SK-N-SH (cell line): ENCODE results near the gene ZNF219.

Source experiments
- CTCF ChIP-seq: fragments of 200-600 bp; sonication (generic); IDR thresholded peaks from 2 replicates; pipeline ENCODE4 v1.6.1; 2017; ENCODE audit warnings: antibody characterized with exemption, mild to moderate bottlenecking, moderate library complexity
- ELF1 ChIP-seq: IDR thresholded peaks from 2 replicates; pipeline ENCODE4 v1.4.0; 2012
- EP300 ChIP-seq, 2 experiments: IDR thresholded peaks; 2 replicates each; pipeline versions ENCODE4 v1.4.0 to v1.6.1; 2012; ENCODE audit warnings: borderline replicate concordance in 1 of 2, low read depth in 1 of 2, low read length in 1 of 2
- EZH2phosphoT487 ChIP-seq: fragments of 200-600 bp; sonication (generic); IDR thresholded peaks from 2 replicates; pipeline ENCODE4 v1.6.1; 2017; ENCODE audit warnings: low read depth, mixed run types, mild to moderate bottlenecking, antibody characterized with exemption, moderate library complexity, borderline replicate concordance
- GABPA ChIP-seq: IDR thresholded peaks from 2 replicates; pipeline ENCODE4 v1.4.0; 2012; ENCODE audit warnings: low read depth, mild to moderate bottlenecking
- POLR2AphosphoS5 ChIP-seq: IDR thresholded peaks from 2 replicates; pipeline ENCODE4 v1.6.1; 2012; ENCODE audit warnings: low read depth, low read length
- RAD21 ChIP-seq: IDR thresholded peaks from 2 replicates; pipeline ENCODE4 v1.6.1; 2012; ENCODE audit warnings: mild to moderate bottlenecking, low read length
- RFX5 ChIP-seq: IDR thresholded peaks from 2 replicates; pipeline ENCODE4 v1.6.1; 2012; ENCODE audit warnings: mild to moderate bottlenecking, improper control_type of control experiment, low read length
- TAF1 ChIP-seq: IDR thresholded peaks from 2 replicates; pipeline ENCODE4 v1.6.1; 2012; ENCODE audit warnings: low read depth, mild to moderate bottlenecking, low read length, moderate library complexity, borderline replicate concordance
- TCF12 ChIP-seq: IDR thresholded peaks from 2 replicates; pipeline ENCODE4 v1.4.0; 2012
- USF2 ChIP-seq: fragments of 150-350 bp; IDR thresholded peaks from 2 replicates; pipeline ENCODE4 v1.6.1; 2017; ENCODE audit warnings: antibody characterized with exemption, low read length, low read depth, borderline replicate concordance
- ZBTB33 ChIP-seq: IDR thresholded peaks from 2 replicates; pipeline ENCODE4 v1.4.0; 2012; ENCODE audit warnings: low read depth, borderline replicate concordance

GRCh38 chr14:21071225-21072030 lies 27.0 kb downstream of the ZNF219 start:
- peak; percentile 55; the same call in 1 of the 2 replicates for TF ChIP-seq TAF1
- TF ChIP-seq GABPA, result 0 out of 2 replicates have a peak, but pooled peaks have one; percentile 10
- TF ChIP-seq POLR2AphosphoS5, result peak; percentile 47; the same call in 1 of the 2 replicates
- TF ChIP-seq RFX5, result no peak
- no peak for TF ChIP-seq CTCF
- 0 out of 2 replicates have a peak, but pooled peaks have one; percentile 2 for TF ChIP-seq RAD21
- TF ChIP-seq USF2, result no peak
- TF ChIP-seq ZBTB33, result no peak
- TF ChIP-seq TCF12, result peak; percentile 90
- TF ChIP-seq ELF1, result no peak
- peak in 1 of 2 experiments; percentile 25; a peak in 1 of 4 replicates for TF ChIP-seq EP300 (IDR thresholded peaks at IDR 0.05; ENCODE audit: borderline replicate concordance in 1 of 2, low read depth in 1 of 2, low read length in 1 of 2)
- TF ChIP-seq EZH2phosphoT487, result no peak
